ENCODE data around the gene E2F3. TPM values are rescaled to one million over a fixed set of nuclear protein-coding genes. Genes with fewer than 3 reads are reported as not detected.
A peak's percentile ranks its signal among the peaks of the same experiment; 100 is the strongest.

E2F3 gene
- total and polyA plus RNA-seq, 10 of the 15 experiments (the other 5 are each of a cell fraction or from before 2014, with no cell fraction given): 5.1 to 16.8 (median 10.6) TPM

DNA sequence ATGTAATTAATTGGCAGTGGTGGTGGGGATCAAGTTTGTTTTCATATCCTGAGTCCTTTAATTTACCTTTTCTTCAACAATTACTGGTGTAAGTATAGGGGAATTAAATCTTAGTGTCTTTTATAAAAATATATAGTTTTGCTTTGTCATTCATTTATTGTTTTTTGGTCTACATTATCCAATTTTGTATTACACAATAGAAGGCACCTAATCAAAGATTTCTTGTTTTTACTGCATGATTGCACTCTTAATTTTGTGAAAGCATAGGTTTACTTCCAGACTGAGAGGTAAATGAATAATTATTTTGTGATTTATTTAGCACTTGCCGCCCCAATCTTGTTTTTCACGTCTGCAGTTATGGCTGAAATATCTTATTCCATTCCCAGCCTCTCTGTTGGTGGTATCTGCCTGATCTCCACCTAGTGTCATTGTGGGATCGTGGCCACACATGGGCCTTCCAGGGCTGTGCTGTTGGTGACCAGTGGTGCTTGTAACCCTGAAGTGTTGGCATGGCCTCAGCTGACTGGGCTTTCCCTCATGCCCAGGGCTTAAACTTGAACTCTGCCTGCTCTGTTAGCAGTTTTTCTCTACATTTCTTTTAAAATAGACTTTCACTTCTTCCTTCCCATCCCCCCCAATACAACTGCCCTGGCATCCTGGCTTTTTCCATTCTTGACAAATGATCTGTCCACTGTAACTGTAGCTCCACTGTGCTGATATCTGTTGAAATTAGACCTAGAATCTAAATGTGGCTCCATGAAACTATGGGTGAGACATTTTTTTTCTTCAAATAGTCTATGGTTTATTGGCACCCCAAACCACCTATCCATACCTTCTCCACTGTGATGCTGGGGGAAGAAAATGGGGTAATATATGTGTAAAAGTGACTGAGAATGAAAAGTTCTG, 24.8 kb downstream of the E2F3 start:
- no peak for FAIRE-seq
- 47% methylated on average over 3 of the region's 3 CpGs for WGBS (ENCODE audit: insufficient coverage, insufficient replicate concordance, low lambda C conversion rate, missing lambda C conversion rate)
- Histone ChIP-seq H2AFZ (ENCODE audit: control insufficient read depth, low read depth, low read length) (no peak overlapping the region), H3K27ac (ENCODE audit: control insufficient read depth, insufficient read depth) (peak overlapping the region; percentile 69), H3K9ac (ENCODE audit: control insufficient read depth, insufficient read depth, low read length) (no peak overlapping the region), H3K9me3 (replicated peaks; ENCODE audit: control insufficient read depth, insufficient read depth, low read length) (peaks cover 6% of the 10 kb centered on the region; the same call in 2 of the 3 replicates), H3K27me3 (replicated peaks in 1 of 2; ENCODE audit: control insufficient read depth in 2 of 2, insufficient read depth in 2 of 2, low read length in 1 of 2) (no peaks in the 10 kb centered on the region), H3K79me2 (ENCODE audit: control insufficient read depth, insufficient read depth, low read length) (peaks cover 77% of the 10 kb centered on the region), H3K4me2 (ENCODE audit: control insufficient read depth, insufficient read depth) (peak overlapping the region; percentile 50), H4K20me1 (ENCODE audit: control insufficient read depth, insufficient read depth) (no peaks in the 10 kb centered on the region), H3K4me3 (no peak overlapping the region), H3K4me1 (ENCODE audit: control insufficient read depth, insufficient read depth, low read length) (peaks cover 27% of the 10 kb centered on the region), H3K36me3 (ENCODE audit: control insufficient read depth in 2 of 2, insufficient read depth in 2 of 2, low read length in 1 of 2) (peaks cover 3 to 11% of the 10 kb centered on the region in 2 experiments; a peak in 2 of 4 replicates)
- ATAC-seq: peak; percentile 74
- no peak for DNase-seq (ENCODE audit: low read depth, low spot score)
- in situ Hi-C loops (cut with MboI) (no loop called here), intact Hi-C loops (cut with micrococcal nuclease; ENCODE audit: unreplicated experiment) (loop anchor here (5.0 kb wide), 1 partner anchor 41 kb away; no protein-coding TSS in a partner anchor)
- ChIA-PET CTCF (interaction anchor here (2.6 kb wide), 1 partner anchor 22 kb away, joined by 13 read pairs; no protein-coding TSS in a partner anchor), SMC1A (ENCODE audit: uncharacterized antibody, unreplicated experiment) (interaction anchor here (0.6 to 3.3 kb wide), 9 partner anchors 9 to 949 kb away, joined by 3 to 17 read pairs (median 3); no protein-coding TSS in a partner anchor), POLR2A (interaction anchor here (0.8 to 1.9 kb wide), 2 partner anchors 15 to 22 kb away, joined by 3 to 4 read pairs; no protein-coding TSS in a partner anchor), RAD21 (ENCODE audit: unreplicated experiment) (interaction anchor here (4.3 kb wide), 1 partner anchor 22 kb away, joined by 18 read pairs; no protein-coding TSS in a partner anchor)
- no peak for TF ChIP-seq NFYA (IDR thresholded peaks at IDR 0.05; ENCODE audit: borderline replicate concordance, low read depth, low read length)
- no peak for TF ChIP-seq HDAC6 (IDR thresholded peaks at IDR 0.05; ENCODE audit: unreplicated experiment)
- TF ChIP-seq, protein P1, sequence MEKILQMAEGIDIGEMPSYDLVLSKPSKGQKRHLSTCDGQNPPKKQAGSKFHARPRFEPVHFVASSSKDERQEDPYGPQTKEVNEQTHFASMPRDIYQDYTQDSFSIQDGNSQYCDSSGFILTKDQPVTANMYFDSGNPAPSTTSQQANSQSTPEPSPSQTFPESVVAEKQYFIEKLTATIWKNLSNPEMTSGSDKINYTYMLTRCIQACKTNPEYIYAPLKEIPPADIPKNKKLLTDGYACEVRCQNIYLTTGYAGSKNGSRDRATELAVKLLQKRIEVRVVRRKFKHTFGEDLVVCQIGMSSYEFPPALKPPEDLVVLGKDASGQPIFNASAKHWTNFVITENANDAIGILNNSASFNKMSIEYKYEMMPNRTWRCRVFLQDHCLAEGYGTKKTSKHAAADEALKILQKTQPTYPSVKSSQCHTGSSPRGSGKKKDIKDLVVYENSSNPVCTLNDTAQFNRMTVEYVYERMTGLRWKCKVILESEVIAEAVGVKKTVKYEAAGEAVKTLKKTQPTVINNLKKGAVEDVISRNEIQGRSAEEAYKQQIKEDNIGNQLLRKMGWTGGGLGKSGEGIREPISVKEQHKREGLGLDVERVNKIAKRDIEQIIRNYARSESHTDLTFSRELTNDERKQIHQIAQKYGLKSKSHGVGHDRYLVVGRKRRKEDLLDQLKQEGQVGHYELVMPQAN (conservative IDR thresholded peaks at IDR 0.05): no peak
- BruUV-seq (replicated peaks): no TSS peak
